HepG2 (cell line): Measurements from ENCODE around the gene CCNT2. TPM values are rescaled to one million over a fixed set of nuclear protein-coding genes. Genes with fewer than 3 reads are reported as not detected.

Experiments
- AKNA ChIP-seq: sonication (generic); formaldehyde crosslinking; IDR thresholded peaks from 2 replicates; pipeline ENCODE4 v1.4.0; 2020; ENCODE audit warnings: missing genetic modification reagents, borderline replicate concordance
- CHD4 ChIP-seq: fragments of 200-600 bp; sonication (generic); IDR thresholded peaks from 2 replicates; pipeline ENCODE4 v1.7.0; 2017; ENCODE audit warnings: mild to moderate bottlenecking, low read length, borderline replicate concordance
- NBN ChIP-seq: fragments of 450-650 bp; conservative IDR thresholded peaks from 2 replicates; pipeline ENCODE4 v1.6.1; 2017
- NCOA1 ChIP-seq: sonication (generic); formaldehyde crosslinking; IDR thresholded peaks from 2 replicates; pipeline ENCODE4 v1.9.0; 2021; ENCODE audit warnings: missing genetic modification reagents
- NR1H2 ChIP-seq: sonication (generic); formaldehyde crosslinking; IDR thresholded peaks from 2 replicates; pipeline ENCODE4 v1.8.1; 2022; ENCODE audit warnings: low read depth, missing genetic modification reagents, borderline replicate concordance
- ONECUT2 ChIP-seq: sonication (generic); formaldehyde crosslinking; IDR thresholded peaks from 2 replicates; pipeline ENCODE4 v1.4.0; 2020; ENCODE audit warnings: missing genetic modification reagents
- SNAI1 ChIP-seq: sonication (generic); formaldehyde crosslinking; IDR thresholded peaks from 2 replicates; pipeline ENCODE4 v1.5.0; 2020; ENCODE audit warnings: mild to moderate bottlenecking, missing genetic modification reagents, borderline replicate concordance
- SP1 ChIP-seq, 2 experiments: fragments of 450-650 bp in 1 of 2; sonication (generic) in 1 of 2; formaldehyde crosslinking in 1 of 2; IDR thresholded peaks; 2 replicates each; pipeline versions ENCODE4 v1.4.0 to v1.6.1; 2016 to 2020; ENCODE audit warnings: missing genetic modification reagents in 1 of 2
- STAT6 ChIP-seq: sonication (generic); formaldehyde crosslinking; IDR thresholded peaks from 2 replicates; pipeline ENCODE4 v1.4.0; 2020; ENCODE audit warnings: missing genetic modification reagents, mild to moderate bottlenecking, borderline replicate concordance
- TGIF2 ChIP-seq: IDR thresholded peaks from 2 replicates; pipeline ENCODE4 v1.6.1; 2016; ENCODE audit warnings: control low read depth, missing compliant biosample characterization
- ZBTB20 ChIP-seq: sonication (generic); formaldehyde crosslinking; IDR thresholded peaks from 2 replicates; pipeline ENCODE4 v1.8.1; 2023; ENCODE audit warnings: missing genetic modification reagents, low read depth, mild to moderate bottlenecking, borderline replicate concordance
- ZBTB33 ChIP-seq: sonication (generic); formaldehyde crosslinking; IDR thresholded peaks from 2 replicates; pipeline ENCODE4 v1.4.0; 2020; ENCODE audit warnings: missing genetic modification reagents
- ZNF160 ChIP-seq: sonication (generic); formaldehyde crosslinking; IDR thresholded peaks from 2 replicates; pipeline ENCODE4 v1.8.0; 2022; ENCODE audit warnings: mild to moderate bottlenecking, inconsistent platforms, missing genetic modification reagents
- ZNF446 ChIP-seq: sonication (generic); formaldehyde crosslinking; IDR thresholded peaks from 2 replicates; pipeline ENCODE4 v1.5.0; 2020; ENCODE audit warnings: mild to moderate bottlenecking, missing genetic modification reagents
- ZNF530 ChIP-seq: sonication (generic); formaldehyde crosslinking; IDR thresholded peaks from 2 replicates; pipeline ENCODE4 v1.5.0; 2020; ENCODE audit warnings: low read depth, mild to moderate bottlenecking, missing genetic modification reagents
- ZNF644 ChIP-seq: IDR thresholded peaks from 2 replicates; pipeline ENCODE4 v1.6.1; 2016; ENCODE audit warnings: low read depth
- ZNF720 ChIP-seq: sonication (generic); formaldehyde crosslinking; IDR thresholded peaks from 2 replicates; pipeline ENCODE4 v1.4.0; 2020; ENCODE audit warnings: missing genetic modification reagents
- ZNF724P ChIP-seq: sonication (generic); formaldehyde crosslinking; IDR thresholded peaks from 2 replicates; pipeline ENCODE4 v1.8.0; 2022; ENCODE audit warnings: missing genetic modification reagents, borderline replicate concordance
- ZNF790 ChIP-seq: sonication (generic); formaldehyde crosslinking; IDR thresholded peaks from 2 replicates; pipeline ENCODE4 v1.8.0; 2022; ENCODE audit warnings: missing genetic modification reagents, mild to moderate bottlenecking, borderline replicate concordance
- polyA plus RNA-seq, 8 experiments: library from polyadenylated mRNA; depleted of rRNA in 3 of 8; stranded (reverse) in 7 of 8; unstranded in 1 of 8; fragments of >200 nt; fragmentation: Illumina TruSeq in 4 of 8; extraction: Trizol in 4 of 8; gene quantifications; 2 replicates each; pipeline versions ENCODE4 v1.2.1 to v1.2.3, GENCODE V29; 2011 to 2016; ENCODE audit warnings: low read depth in 4 of 8, missing spikeins in 1 of 8, mixed read lengths in 1 of 8; ENCODE audit not compliant: insufficient read depth in 1 of 8
- total RNA-seq, 5 experiments: library from RNA; depleted of rRNA; stranded (reverse); fragments of >200 nt; fragmentation: Illumina TruSeq; extraction: Trizol; gene quantifications; 2 replicates each; pipeline ENCODE4 v1.2.3, GENCODE V29; 2016; ENCODE audit warnings: low read depth in 1 of 5

The CCNT2 gene
- total and polyA plus RNA-seq, 2 of the 13 experiments (the other 11 are each of a cell fraction or from before 2014, with no cell fraction given): 22.1 to 34.4 TPM

GRCh38 chr2:134917888-134918525 lies 615 bp upstream of the CCNT2 start (continued):
- TF ChIP-seq ZBTB33 (CRISPR knock-in tag) (no peak), NCOA1 (CRISPR knock-in tag) (no peak; the same call in 1 of the 2 replicates), ZNF720 (CRISPR knock-in tag) (no peak), NR1H2 (CRISPR knock-in tag) (no peak), SP1 (IDR thresholded peaks at IDR 0.05) (no peak), SP1 (CRISPR knock-in tag; IDR thresholded peaks at IDR 0.05) (peak; percentile 23; the same call in 1 of the 2 replicates), NBN (no peak), ZNF790 (CRISPR knock-in tag) (0 out of 2 replicates have a peak, but pooled peaks have one; percentile 9), ZNF724P (CRISPR knock-in tag) (no peak), ZNF446 (CRISPR knock-in tag) (0 out of 2 replicates have a peak, but pooled peaks have one; percentile 62), SNAI1 (CRISPR knock-in tag) (0 out of 2 replicates have a peak, but pooled peaks have one; percentile 72), ZBTB20 (CRISPR knock-in tag) (peak; percentile 57; the same call in 1 of the 2 replicates), AKNA (CRISPR knock-in tag) (no peak), ZNF160 (CRISPR knock-in tag) (no peak), ZNF644 (no peak; the same call in 1 of the 2 replicates), ONECUT2 (CRISPR knock-in tag) (no peak), ZNF530 (CRISPR knock-in tag) (no peak), TGIF2 (no peak), STAT6 (CRISPR knock-in tag) (no peak), CHD4 (peak; percentile 62; the same call in 1 of the 2 replicates)
